Pancreas (tissue), 10 donors: ENCODE measurements around the gene RNU7-1. TPM values are rescaled to one million over a fixed set of nuclear protein-coding genes. Genes with fewer than 3 reads are reported as not detected.

Source experiments
- ATAC-seq, 4 donors: fragments of 200-7000 bp; cut with Tn5 transposase; one replicate each; pipeline versions ENCODE4 v1.8.0 to v1.9.1; 2020; ENCODE audit warnings: mild to moderate bottlenecking in 4 of 4, moderate library complexity in 4 of 4
- DNase-seq, 6 donors: peaks; one replicate each; pipeline ENCODE4 v3.0.0-alpha.2; 2020
- FAIRE-seq: peaks from 2 replicates; lab custom pipeline; 2012; peaks lifted over from hg19 to GRCh38; lab: Jason Lieb, UNC
- H3K27ac ChIP-seq, 4 donors: fragments of 200-600 bp; sonication (generic); 1 replicate in 3 of 4; 2 replicates in 1 of 4; pipeline versions ENCODE4 v1.5.0 to v1.8.0; 2020
- H3K27me3 ChIP-seq, 4 donors: fragments of 200-600 bp; one replicate each; pipeline ENCODE4 v1.8.0; 2021
- H3K36me3 ChIP-seq, 3 donors: fragments of 200-600 bp; sonication (generic) in 1 of 3; one replicate each; pipeline versions ENCODE4 v1.5.0 to v1.8.0; 2020 to 2021
- H3K4me1 ChIP-seq, 3 donors: fragments of 200-600 bp; one replicate each; pipeline ENCODE4 v1.8.0; 2021
- H3K4me3 ChIP-seq, 4 donors: fragments of 200-600 bp; sonication (generic) in 2 of 4; one replicate each; pipeline versions ENCODE4 v1.5.0 to v1.8.0; 2020 to 2021
- H3K9me3 ChIP-seq, 4 donors: fragments of 200-600 bp; one replicate each; pipeline ENCODE4 v1.8.0; 2021
- CTCF ChIP-seq, 4 donors: fragments of 200-600 bp; sonication (generic) in 3 of 4; IDR thresholded peaks; one replicate each; pipeline versions ENCODE4 v1.5.0 to v1.8.0; 2021; ENCODE audit warnings: antibody characterized with exemption in 4 of 4
- WGBS, 2 donors: extraction: QIAGEN DNeasy Blood & Tissue Kit; methylation state at CpG; one replicate each; pipeline ENCODE4 v1.1.7; 2013; 5-methylcytosine and 5-hydroxymethylcytosine counted together
- intact Hi-C, 3 donors: fragments of 100-400 bp; cut with DNase I; formaldehyde crosslinking; loops; one replicate each; pipeline versions ENCODE4 v1.11.1 to v1.14.2; 2022
- polyA plus RNA-seq, 2 donors: library from polyadenylated mRNA; stranded (reverse); fragments of 200-250 nt; gene quantifications; one replicate each; pipeline ENCODE4 v1.2.3, GENCODE V29; 2013
- total RNA-seq, 6 donors: library from RNA; stranded (reverse); fragmentation: NEBNext Ultra II Directional in 4 of 6; extraction: Animal tissue kit (Norgen Biotek cat#: 25700) in 4 of 6; gene quantifications; one replicate each; pipeline versions ENCODE4 v1.2.1 to v1.2.4, GENCODE V29; 2021 to 2023
- donor health status: healthy with polysubstance abuse.
- donor health status: DM: no; HTN: no; CAD: no; lungs with moderate emphysema.
- donor health status: DM: no; HTN: no; CAD: no.
- donor health status: control.
- donor health status: control.
- donor health status: Bipolar disorder and iron deficiency.
- donor health status: DM: yes; HTN: yes; CAD: no.
- donor health status: DM: no; HTN: no; CAD: no.
- donor health status: DM: no; HTN: no; CAD: no.
- donor health status: DM: yes; HTN: yes; CAD: no.

The RNU7-1 gene
- total and polyA plus RNA-seq, 8 donors: not detected

GRCh38 chr12:6928022-6928702, 15.5 kb upstream of the RNU7-1 start:
- ATAC-seq: peak in 2 of 4 donors; percentile 11 to 20
- Histone ChIP-seq H3K4me3 (peak overlapping the region; percentile 42 to 81 (median 71)), H3K27ac (peak overlapping the region; percentile 68 to 93 (median 88)), H3K4me1 (peaks cover 13 to 43% (median 23%) of the 10 kb centered on the region in 3 donors), H3K9me3 (no peaks in the 10 kb centered on the region), H3K27me3 (no peaks in the 10 kb centered on the region), H3K36me3 (no peaks in the 10 kb centered on the region)
- 1 to 2% methylated on average over 21 to 76 of the region's 79 CpGs for WGBS, 2 donors
- intact Hi-C loops: loop anchor here in 1 of 3 donors (10.0 kb wide), 1 partner anchor 167 kb away; the partner anchor contains the start of gene C1R
- DNase-seq: peak in 3 of 6 donors; percentile 63 to 75 (median 74)
- no peak for FAIRE-seq
- no peak for TF ChIP-seq CTCF (IDR thresholded peaks at IDR 0.05)

GRCh38 chr12:6928703-6929407, 14.8 kb upstream of the RNU7-1 start:
- Histone ChIP-seq H3K9me3 (no peaks in the 10 kb centered on the region), H3K27me3 (no peaks in the 10 kb centered on the region), H3K36me3 (peaks cover 0 to 3% (median 0%) of the 10 kb centered on the region in 3 donors), H3K4me3 (peak overlapping the region; percentile 42 to 81 (median 71)), H3K4me1 (peaks cover 13 to 44% (median 23%) of the 10 kb centered on the region in 3 donors), H3K27ac (peak overlapping the region; percentile 68 to 93 (median 88))
- peak in 1 of 4 donors; percentile 3 for ATAC-seq
- DNase-seq: peak in 2 of 6 donors; percentile 15 to 35
- 5 to 8% methylated on average over 19 of the region's 19 CpGs for whole genome bisulfite sequencing, 2 donors
- no peak for TF ChIP-seq CTCF (IDR thresholded peaks at IDR 0.05)
- intact Hi-C loops: loop anchor here in 1 of 3 donors (10.0 kb wide), 1 partner anchor 166 kb away; the partner anchor contains the start of gene C1R
- FAIRE-seq: no peak

- FAIRE-seq: no peak
- intact Hi-C loops: loop anchor here in 1 of 3 donors (10.0 kb wide), 1 partner anchor 165 kb away; the partner anchor contains the start of gene C1R
- Histone ChIP-seq H3K36me3 (peaks cover 0 to 8% (median 0%) of the 10 kb centered on the region in 3 donors), H3K9me3 (no peaks in the 10 kb centered on the region), H3K27ac (peak overlapping the region; percentile 68 to 93 (median 88)), H3K27me3 (no peaks in the 10 kb centered on the region), H3K4me1 (peaks cover 10 to 42% (median 19%) of the 10 kb centered on the region in 3 donors), H3K4me3 (peak overlapping the region; percentile 42 to 81 (median 71))
- 22 to 23% methylated on average over 7 of the region's 7 CpGs for WGBS, 2 donors
- no peak for ATAC-seq
- no peak for TF ChIP-seq CTCF (IDR thresholded peaks at IDR 0.05)
- DNase-seq: peak in 1 of 6 donors; percentile 22
Observed at GRCh38 chr12:6929466-6930452, 13.9 kb upstream of the RNU7-1 start.

GRCh38 chr12:6932766-6933165, 10.8 kb upstream of the RNU7-1 start:
- no peak for DNase-seq
- no peak for TF ChIP-seq CTCF (IDR thresholded peaks at IDR 0.05)
- Histone ChIP-seq H3K4me1 (peaks cover 10 to 21% (median 14%) of the 10 kb centered on the region in 3 donors), H3K4me3 (no peak overlapping the region), H3K36me3 (peaks cover 0 to 8% (median 0%) of the 10 kb centered on the region in 3 donors), H3K27ac (no peak overlapping the region), H3K27me3 (no peaks in the 10 kb centered on the region), H3K9me3 (no peaks in the 10 kb centered on the region)
- intact Hi-C loops: no loop called here
- ATAC-seq: no peak
- no peak for FAIRE-seq
- 63 to 69% methylated on average over 1 of the region's 1 CpG for WGBS, 2 donors
